Amniotic epithelial cell (primary cell): ENCODE results near the gene NRDC.
"Not testable (repeated sequence)": the region's sequence is repeated elsewhere in the genome, so short reads cannot be mapped to it uniquely, and the experiment has no call there.

Source experiments
- DNase-seq: peaks from one replicate; pipeline ENCODE4 v3.0.0-alpha.2; 2010; ENCODE audit warnings: low read depth

The NRDC gene

GRCh38 chr1:51878616-51879336, at the start of gene NRDC:
Gene NRDC (minus strand): TSS chr1:51878727. CDS start chr1:51878615, 112 bp downstream.
- DNase-seq, result peak; percentile 100

- no peak for DNase-seq
Observed at GRCh38 chr1:51927029-51927428, 48.5 kb upstream of the NRDC start.

- DNase-seq, result peak; percentile 58
Observed at GRCh38 chr1:51926171-51926812, 47.8 kb upstream of the NRDC start.

- no peak for DNase-seq
Observed at GRCh38 chr1:51924455-51924854, 45.9 kb upstream of the NRDC start.

- DNase-seq, result no peak
Observed at GRCh38 chr1:51922040-51922439, 43.5 kb upstream of the NRDC start.

GRCh38 chr1:51920130-51920529, 41.6 kb upstream of the NRDC start:
- no peak for DNase-seq

- DNase-seq, result no peak
Observed at GRCh38 chr1:51919684-51920083, 41.2 kb upstream of the NRDC start.

- DNase-seq, result peak; percentile 95
Observed at GRCh38 chr1:51916587-51917405, 38.3 kb upstream of the NRDC start.

GRCh38 chr1:51915951-51916350, 37.4 kb upstream of the NRDC start:
- peak; percentile 77 for DNase-seq

- no peak for DNase-seq
Observed at GRCh38 chr1:51912881-51913280, 34.4 kb upstream of the NRDC start.

GRCh38 chr1:51910221-51911000, 31.9 kb upstream of the NRDC start:
- DNase-seq, result no peak

GRCh38 chr1:51908499-51908898, 30.0 kb upstream of the NRDC start:
- DNase-seq, result no peak

- peak; percentile 47 for DNase-seq
Observed at GRCh38 chr1:51907079-51907702, 28.7 kb upstream of the NRDC start.

- DNase-seq, result peak; percentile 60
Observed at GRCh38 chr1:51906306-51907078, 28.0 kb upstream of the NRDC start.

GRCh38 chr1:51902456-51902855, 23.9 kb upstream of the NRDC start:
- no peak for DNase-seq

- no peak for DNase-seq
Observed at GRCh38 chr1:51901151-51901550, 22.6 kb upstream of the NRDC start.

GRCh38 chr1:51899022-51899421, 20.5 kb upstream of the NRDC start:
- DNase-seq, result no peak

GRCh38 chr1:51898090-51898734, 19.7 kb upstream of the NRDC start:
- peak; percentile 92 for DNase-seq

- DNase-seq, result peak; percentile 92
Observed at GRCh38 chr1:51897699-51898031, 19.1 kb upstream of the NRDC start.

- not testable (repeated sequence) for DNase-seq
Observed at GRCh38 chr1:51894748-51895147, 16.2 kb upstream of the NRDC start.

GRCh38 chr1:51878308-51878615, 265 bp downstream of the NRDC start:
- DNase-seq, result no peak
